ENCODE data around the gene KIF3C. TPM values are rescaled to one million over a fixed set of nuclear protein-coding genes. Genes with fewer than 3 reads are reported as not detected.
"Not testable (repeated sequence)": the region's sequence is repeated elsewhere in the genome, so short reads cannot be mapped to it uniquely, and the experiment has no call there.

The KIF3C gene
- total RNA-seq, 1 experiment from 2014 or later = 5.2 TPM

DNA sequence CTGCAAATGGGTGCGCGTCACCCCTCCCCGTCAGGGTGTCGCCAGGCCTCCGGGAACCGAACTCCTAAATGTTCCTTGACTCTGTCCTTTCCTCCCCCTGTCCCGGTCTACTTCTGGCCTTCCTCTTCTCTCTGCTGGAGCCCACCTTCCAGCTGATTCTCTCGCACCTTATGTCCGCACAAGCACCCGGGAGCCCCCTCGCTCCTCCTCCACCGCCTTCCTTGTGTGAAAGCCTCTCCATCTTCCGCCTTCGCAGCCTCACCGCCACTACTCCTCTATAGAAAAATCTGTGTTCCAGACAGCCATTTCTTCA is 627 bp upstream of the KIF3C start:
- no peaks in the 10 kb centered on the region for H3K9me3 ChIP-seq (replicated peaks)
- DNase-seq = no peak
- H3K36me3 ChIP-seq = no peaks in the 10 kb centered on the region
- H3K4me3 ChIP-seq = peak overlapping the region; percentile 87
- no peaks in the 10 kb centered on the region for H3K4me1 ChIP-seq
- H3K27ac ChIP-seq = no peak overlapping the region
- no peaks in the 10 kb centered on the region for H3K27me3 ChIP-seq

DNA sequence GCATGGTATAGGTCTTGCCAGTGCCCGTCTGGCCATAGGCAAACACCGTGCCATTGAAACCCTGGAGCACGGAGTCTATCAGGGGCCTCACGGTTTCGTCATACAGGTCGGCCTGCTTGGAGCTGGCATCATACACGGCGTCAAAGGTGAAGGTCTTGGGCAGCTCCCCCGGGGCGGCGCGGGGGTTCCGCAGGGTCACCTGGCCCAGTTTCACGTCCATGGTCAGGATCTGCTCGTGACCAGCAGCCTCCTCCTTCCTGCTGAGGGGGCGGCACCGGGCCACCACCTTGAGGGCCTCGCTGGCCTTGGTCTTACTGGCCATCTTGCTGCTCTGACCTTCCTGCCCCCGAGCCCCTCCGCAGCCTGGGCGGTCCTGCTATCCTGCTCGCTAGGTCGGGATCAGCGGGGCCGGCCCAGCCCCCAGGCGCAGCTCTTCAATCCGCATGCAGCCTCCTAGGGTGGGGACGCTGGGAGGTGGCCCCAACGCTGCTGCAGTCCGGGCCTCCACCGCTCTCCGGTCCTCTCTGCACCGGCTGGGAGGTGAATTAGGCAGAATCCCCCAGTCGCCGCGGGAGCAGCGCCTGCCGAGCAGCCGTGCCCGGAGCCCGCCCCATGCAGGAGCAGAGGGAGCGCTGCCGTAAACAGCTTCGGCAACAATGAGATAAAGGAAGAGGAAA is 563 bp downstream of the KIF3C start:
- peak overlapping the region; percentile 13; the same call in 1 of the 2 replicates for H3K27ac ChIP-seq
- no peaks in the 10 kb centered on the region for H3K4me1 ChIP-seq
- peak overlapping the region; percentile 87 for H3K4me3 ChIP-seq
- peak; percentile 48 to 57 for DNase-seq
- no peaks in the 10 kb centered on the region for H3K27me3 ChIP-seq
- H3K9me3 ChIP-seq (replicated peaks) = no peaks in the 10 kb centered on the region
- H3K36me3 ChIP-seq = no peaks in the 10 kb centered on the region

DNA sequence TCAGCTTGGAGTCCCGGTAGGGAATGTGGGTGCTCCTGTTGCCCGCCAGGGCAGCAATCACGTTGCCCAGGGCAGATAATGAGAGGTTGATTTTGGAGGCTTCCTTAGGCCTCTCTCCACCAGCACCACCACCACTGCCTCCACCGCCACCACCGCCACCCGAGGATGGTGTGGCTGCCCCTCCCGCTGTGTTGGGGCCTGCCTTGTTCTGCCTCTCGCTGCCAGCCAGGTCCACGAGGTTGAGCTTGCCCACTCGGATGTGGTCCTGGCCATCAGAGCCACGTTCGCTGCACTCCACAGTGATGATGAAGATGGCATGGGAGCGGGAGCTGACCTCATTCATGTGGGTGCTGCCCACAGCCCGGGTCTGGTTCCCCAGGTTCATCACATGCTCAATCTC is 1.3 kb downstream of the KIF3C start:
- no peaks in the 10 kb centered on the region for H3K4me1 ChIP-seq
- no peaks in the 10 kb centered on the region for H3K9me3 ChIP-seq (replicated peaks)
- no peaks in the 10 kb centered on the region for H3K36me3 ChIP-seq
- no peak overlapping the region for H3K4me3 ChIP-seq
- no peaks in the 10 kb centered on the region for H3K27me3 ChIP-seq
- no peak overlapping the region for H3K27ac ChIP-seq
- no peak for DNase-seq

DNA sequence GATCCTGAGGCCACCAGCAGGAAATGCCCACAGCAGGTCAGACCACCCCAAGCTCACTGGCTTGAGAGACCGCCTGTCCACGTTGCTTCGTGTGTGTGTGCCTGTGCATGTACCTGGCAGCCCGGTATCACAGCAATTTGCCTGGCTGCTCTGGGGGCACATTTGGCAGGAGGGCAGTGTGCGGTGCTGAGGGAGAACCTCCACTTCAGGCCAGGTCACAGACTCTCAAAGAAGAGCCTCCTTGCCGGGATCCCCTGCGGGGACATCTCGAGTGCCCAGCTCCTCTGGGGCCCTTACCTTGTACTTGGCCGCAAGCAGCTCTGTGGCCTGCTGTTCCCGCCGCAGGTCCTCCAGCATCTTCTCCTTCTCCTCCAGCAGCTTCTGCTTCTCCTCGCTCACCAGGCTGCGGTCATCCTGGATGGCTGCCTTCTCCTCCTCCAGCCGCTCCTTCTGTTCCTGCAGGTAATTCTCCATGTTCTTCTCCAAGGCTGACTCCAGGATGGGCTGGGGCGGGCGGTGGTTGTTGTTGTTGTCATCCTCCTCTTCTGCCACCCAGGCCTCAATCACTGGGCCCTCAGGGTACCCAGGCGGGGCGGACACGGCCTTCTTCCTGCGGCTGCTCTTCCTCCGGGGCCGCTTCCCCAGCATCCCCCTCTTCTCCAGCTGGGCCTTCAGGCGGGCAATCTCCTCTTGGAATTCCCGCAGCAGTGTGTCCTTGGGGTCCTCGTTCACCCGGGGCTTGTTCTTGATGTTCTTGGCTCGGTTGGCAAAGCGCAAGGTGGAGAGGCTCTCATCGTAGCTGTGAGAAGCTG is 2.0 kb downstream of the KIF3C start:
- Histone ChIP-seq H3K4me3 (no peak overlapping the region), H3K36me3 (no peaks in the 10 kb centered on the region), H3K9me3 (replicated peaks) (no peaks in the 10 kb centered on the region), H3K27me3 (no peaks in the 10 kb centered on the region), H3K27ac (no peak overlapping the region), H3K4me1 (no peaks in the 10 kb centered on the region)
- DNase-seq = no peak

DNA sequence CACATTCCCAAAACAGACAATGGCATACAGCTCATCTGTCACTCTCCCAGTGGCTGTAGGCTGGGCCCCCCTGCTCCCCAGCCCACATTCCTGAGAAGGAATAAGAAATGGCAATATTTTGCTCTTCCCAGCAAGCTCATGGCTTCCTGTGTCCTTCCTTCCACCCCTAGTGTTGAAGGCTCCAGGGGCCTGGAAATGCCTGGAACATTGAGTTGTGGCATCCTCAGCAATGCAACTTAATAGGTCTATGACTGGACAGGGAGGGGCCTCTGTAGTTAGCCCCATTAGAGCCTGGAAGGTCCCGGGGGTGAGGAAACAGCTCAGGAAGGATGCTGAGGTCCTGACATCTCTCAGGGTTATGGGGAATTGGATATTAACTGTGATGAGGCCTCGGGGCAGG is 3.3 kb downstream of the KIF3C start:
- H3K4me1 ChIP-seq = no peaks in the 10 kb centered on the region
- H3K36me3 ChIP-seq = no peaks in the 10 kb centered on the region
- no peaks in the 10 kb centered on the region for H3K27me3 ChIP-seq
- no peak for DNase-seq
- no peak overlapping the region for H3K4me3 ChIP-seq
- H3K9me3 ChIP-seq (replicated peaks) = no peaks in the 10 kb centered on the region
- no peak overlapping the region for H3K27ac ChIP-seq

DNA sequence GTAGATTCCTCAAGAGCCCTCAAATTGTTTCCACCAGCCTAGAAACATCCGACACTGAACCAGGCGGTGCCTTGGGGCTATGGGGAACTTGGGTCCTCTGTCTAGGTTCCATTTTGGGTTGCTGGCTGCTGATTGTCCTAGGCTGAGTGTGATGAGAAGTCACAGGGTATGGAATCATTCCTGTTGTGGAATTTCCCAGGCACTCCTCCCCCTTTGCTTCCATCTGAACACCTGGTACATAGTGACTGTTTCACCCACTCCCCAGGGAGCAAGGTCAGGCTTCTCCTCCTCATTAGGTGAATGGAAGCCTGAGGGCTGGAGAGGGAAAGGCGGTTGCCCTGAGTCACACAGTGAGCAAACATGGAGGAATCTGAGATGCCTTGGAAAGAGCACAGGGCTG is 4.5 kb downstream of the KIF3C start:
- Histone ChIP-seq H3K27me3 (no peaks in the 10 kb centered on the region), H3K4me3 (no peak overlapping the region), H3K4me1 (no peaks in the 10 kb centered on the region), H3K9me3 (replicated peaks) (no peaks in the 10 kb centered on the region), H3K27ac (no peak overlapping the region), H3K36me3 (no peaks in the 10 kb centered on the region)
- no peak for DNase-seq

DNA sequence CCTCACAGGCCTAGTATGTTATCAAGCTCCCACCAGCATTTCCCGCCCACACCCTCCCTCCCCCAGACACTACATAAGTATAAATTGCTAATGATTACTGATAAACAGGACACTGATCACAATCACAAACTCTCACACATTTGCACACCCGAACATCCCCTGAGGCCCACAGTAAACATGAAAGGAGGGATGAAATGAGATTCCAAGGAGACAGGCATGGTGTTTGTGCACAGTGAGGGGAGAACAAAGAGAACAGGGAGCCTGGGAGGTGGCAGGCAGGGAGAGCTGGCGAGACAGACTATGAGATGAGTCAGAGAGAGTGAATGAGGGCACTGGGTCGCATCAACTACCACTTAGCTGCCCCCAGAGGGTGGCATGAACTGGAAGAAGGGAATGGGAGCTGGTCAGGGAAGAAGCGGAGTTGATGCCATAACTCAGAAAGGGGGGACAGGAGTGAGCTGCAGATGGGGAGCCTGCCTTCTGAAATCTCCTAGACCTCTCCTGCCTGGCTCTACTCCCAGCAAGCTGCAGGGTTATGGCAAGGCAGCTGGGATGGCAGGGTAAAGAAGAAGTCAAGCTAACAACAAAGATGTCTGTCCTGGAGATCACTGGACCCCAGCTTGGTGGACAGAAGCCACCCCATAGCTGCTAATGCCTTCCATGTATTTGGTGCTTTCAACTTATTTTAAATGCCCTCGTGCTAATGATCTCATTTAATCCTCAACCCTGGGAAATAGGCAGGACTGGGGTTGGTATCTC is 5.1 kb downstream of the KIF3C start:
- DNase-seq = no peak
- Histone ChIP-seq H3K4me3 (no peak overlapping the region), H3K4me1 (no peaks in the 10 kb centered on the region), H3K36me3 (no peaks in the 10 kb centered on the region), H3K27me3 (no peaks in the 10 kb centered on the region), H3K9me3 (replicated peaks) (no peaks in the 10 kb centered on the region), H3K27ac (no peak overlapping the region)

DNA sequence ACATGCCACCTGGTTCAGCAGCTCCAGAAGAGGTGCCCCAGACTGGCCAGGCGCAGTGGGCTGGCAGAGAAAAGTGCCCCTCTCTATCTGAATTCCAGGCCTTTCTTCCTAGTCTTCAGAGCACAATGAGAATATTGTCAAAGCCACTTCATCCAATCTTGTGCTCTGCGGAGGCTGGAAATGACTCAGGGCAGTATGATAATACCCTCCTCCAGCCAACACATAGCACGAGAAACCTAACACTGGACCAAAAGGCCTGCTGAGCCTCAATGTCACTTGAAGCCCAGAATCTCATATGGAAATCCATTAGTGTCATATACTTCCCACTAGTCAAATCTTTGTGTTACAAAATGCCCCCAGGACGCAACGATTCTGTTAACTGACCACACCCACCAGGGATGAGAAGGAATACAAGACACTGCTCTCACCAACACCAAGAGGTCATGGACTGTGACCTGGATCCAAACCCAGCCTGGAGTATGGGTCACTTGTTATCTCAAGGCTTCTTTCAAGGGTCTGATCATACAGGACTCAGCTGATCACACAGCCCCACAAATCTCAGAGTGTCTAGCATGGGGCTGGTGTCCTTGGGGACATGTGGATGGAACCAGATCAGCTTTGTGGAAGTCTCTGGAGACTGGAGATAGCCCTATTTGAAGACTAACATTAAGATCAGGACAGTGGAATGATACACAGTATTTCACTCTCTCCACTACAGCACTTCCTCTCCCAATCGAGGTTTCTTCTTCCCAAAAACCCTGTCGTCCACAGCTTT is 10.1 kb downstream of the KIF3C start:
- H3K4me3 ChIP-seq = no peak overlapping the region
- no peaks in the 10 kb centered on the region for H3K9me3 ChIP-seq (replicated peaks)
- no peak overlapping the region for H3K27ac ChIP-seq
- no peak for DNase-seq
- no peaks in the 10 kb centered on the region for H3K36me3 ChIP-seq
- H3K27me3 ChIP-seq = no peaks in the 10 kb centered on the region
- H3K4me1 ChIP-seq = no peaks in the 10 kb centered on the region

DNA sequence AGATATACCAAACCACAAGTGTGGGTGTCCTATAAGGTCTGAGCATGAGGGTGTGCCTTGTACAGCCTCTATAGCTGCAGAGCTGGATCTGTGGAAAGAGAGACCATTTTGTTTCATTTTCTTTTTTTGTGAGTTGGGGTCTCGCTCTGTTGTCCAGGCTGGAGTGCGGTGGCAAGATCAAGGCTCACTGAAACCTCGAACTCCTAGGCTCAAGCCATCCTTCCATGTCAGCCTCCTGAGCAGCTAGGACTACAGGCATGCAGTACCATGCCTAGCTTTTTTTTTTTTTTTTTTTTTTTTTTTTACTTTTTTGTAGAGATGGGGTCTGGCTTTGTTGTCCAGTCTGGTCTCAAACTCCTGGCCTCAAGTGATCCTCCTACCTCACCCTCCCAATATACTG is 10.7 kb downstream of the KIF3C start:
- Histone ChIP-seq H3K9me3 (replicated peaks) (no peaks in the 10 kb centered on the region), H3K36me3 (no peaks in the 10 kb centered on the region), H3K4me1 (no peaks in the 10 kb centered on the region), H3K4me3 (no peak overlapping the region), H3K27me3 (no peaks in the 10 kb centered on the region), H3K27ac (no peak overlapping the region)
- no peak for DNase-seq

DNA sequence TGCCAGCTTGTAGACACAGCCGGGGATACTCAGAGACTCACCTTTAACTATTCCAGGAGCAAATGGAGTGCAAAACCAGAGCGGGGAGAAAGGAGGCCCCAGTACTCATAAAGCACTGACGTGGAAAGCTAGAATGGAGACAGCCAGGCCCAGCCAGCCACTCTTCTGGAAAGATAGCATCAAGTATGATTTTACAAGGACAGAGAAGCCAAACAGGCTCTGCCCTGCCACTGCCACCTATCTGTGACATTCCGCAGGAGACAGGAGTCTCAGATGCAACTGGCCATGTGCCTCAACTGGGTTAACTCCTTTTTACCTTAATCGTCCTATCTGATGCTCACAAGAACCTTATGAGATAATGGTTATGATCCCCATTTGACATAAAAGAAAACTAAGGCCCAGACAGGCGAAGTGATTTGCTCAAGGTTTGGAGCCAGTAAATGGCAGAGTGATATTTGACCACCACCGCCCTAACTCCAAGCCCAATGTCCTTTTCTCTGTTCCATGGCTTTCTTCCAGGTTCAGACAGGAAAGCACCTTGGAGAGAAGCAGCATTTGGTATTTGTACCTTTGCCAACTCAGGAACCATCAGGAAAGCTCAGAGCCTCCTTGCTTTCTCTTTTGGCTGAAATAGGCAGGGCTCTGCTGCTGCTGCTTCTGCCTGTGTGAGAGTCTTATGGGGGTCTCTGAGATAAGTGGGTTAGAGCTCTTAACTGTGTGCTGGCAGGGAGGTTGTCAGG is 15.6 kb downstream of the KIF3C start:
- H3K27ac ChIP-seq = no peak overlapping the region
- no peak for DNase-seq
- H3K36me3 ChIP-seq = no peaks in the 10 kb centered on the region
- H3K4me1 ChIP-seq = no peaks in the 10 kb centered on the region
- no peaks in the 10 kb centered on the region for H3K9me3 ChIP-seq (replicated peaks)
- no peaks in the 10 kb centered on the region for H3K27me3 ChIP-seq
- H3K4me3 ChIP-seq = no peak overlapping the region

DNA sequence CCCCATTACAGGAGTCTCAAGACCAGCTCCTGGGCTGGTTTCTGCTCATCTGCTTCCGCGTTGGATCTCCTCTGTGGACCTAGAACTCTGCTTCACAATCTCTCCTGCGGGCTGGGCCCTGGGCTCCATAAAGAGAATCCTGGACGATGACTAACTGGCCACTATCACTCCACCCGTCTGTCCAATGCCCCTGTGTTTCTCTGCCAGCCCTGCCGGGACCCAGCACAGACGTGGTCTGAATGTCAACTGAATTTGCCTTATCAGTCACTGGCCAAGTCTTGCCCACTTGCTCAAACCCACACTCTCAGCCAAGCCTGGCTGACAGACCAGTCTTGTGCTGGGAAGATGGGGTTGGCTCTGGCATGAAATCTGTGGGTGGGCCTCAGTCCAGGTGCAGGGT is 17.4 kb downstream of the KIF3C start:
- Histone ChIP-seq H3K27me3 (no peaks in the 10 kb centered on the region), H3K36me3 (no peaks in the 10 kb centered on the region), H3K9me3 (replicated peaks) (no peaks in the 10 kb centered on the region), H3K4me1 (no peaks in the 10 kb centered on the region), H3K27ac (no peak overlapping the region), H3K4me3 (no peak overlapping the region)
- no peak for DNase-seq

DNA sequence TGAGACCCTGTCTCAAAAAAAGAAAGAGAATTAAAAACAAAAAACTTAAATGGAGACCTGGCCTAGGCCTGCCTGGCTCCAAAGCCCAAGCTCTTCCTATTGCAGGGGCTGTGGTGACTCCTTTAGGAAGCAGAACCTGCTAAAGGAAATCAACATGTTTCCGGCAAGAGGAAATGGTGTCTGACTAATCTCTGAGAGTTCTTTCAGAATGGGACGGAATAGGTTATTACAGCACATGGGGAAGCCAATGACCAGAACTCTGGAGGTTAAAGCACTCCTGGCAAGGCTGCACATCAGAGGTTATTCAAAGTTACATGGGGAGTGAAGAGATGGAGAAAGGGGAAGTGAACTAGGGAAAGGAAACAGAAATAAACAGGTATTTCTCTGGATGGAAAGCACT is 21.4 kb downstream of the KIF3C start:
- Histone ChIP-seq H3K27ac (no peak overlapping the region), H3K36me3 (no peaks in the 10 kb centered on the region), H3K4me3 (no peak overlapping the region), H3K27me3 (no peaks in the 10 kb centered on the region), H3K9me3 (replicated peaks) (no peaks in the 10 kb centered on the region), H3K4me1 (no peaks in the 10 kb centered on the region)
- DNase-seq = no peak

DNA sequence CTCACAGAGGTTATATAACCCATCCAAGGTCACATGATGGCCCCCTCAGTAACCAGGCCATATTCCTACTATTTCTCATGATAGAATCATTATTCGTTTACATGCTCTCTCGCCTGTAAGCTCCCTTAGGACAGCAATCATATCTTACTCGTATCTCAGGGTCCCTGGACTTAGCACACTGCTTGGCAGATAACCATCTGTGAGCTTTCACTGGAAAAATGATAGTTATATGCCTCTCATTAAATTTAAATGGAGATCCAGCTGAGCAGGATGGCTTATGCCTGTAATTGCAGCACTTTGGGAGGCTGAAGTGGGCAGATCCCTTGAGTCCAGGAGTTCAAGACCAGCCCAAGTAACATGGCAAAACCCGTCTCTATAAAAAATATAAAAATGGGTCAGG is 21.9 kb downstream of the KIF3C start:
- Histone ChIP-seq H3K27ac (no peak overlapping the region), H3K9me3 (replicated peaks) (no peaks in the 10 kb centered on the region), H3K27me3 (no peaks in the 10 kb centered on the region), H3K36me3 (no peaks in the 10 kb centered on the region), H3K4me3 (no peak overlapping the region), H3K4me1 (no peaks in the 10 kb centered on the region)
- DNase-seq = no peak

DNA sequence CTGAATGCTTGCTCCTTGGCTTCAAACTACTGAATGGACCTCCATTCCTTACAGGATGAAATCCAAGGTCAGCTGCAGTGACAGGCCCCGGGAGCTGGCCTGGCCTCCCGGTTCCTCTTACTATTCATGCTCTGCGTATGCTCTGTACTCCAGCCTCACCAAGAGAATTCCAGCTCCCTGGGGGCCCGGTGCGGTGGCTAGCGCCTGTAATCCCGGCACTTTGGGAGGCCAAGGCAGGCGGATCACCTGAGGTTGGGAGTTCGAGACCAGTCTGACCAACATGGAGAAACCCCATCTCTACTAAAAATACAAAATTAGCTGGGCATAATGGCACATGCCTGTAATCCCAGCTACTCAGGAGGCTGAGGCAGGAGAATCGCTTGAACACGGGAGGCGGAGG is 23.7 kb downstream of the KIF3C start:
- not testable (repeated sequence) for H3K4me1 ChIP-seq; H3K27me3 ChIP-seq; H3K36me3 ChIP-seq; DNase-seq; H3K27ac ChIP-seq; H3K9me3 ChIP-seq (replicated peaks); H3K4me3 ChIP-seq
